ENCODE measurements around the gene ETV3. TPM values are rescaled to one million over a fixed set of nuclear protein-coding genes. Genes with fewer than 3 reads are reported as not detected.

Gene ETV3
- total and polyA plus RNA-seq, 12 donors = 3.7 to 27.5 (median 20.1) TPM

DNA sequence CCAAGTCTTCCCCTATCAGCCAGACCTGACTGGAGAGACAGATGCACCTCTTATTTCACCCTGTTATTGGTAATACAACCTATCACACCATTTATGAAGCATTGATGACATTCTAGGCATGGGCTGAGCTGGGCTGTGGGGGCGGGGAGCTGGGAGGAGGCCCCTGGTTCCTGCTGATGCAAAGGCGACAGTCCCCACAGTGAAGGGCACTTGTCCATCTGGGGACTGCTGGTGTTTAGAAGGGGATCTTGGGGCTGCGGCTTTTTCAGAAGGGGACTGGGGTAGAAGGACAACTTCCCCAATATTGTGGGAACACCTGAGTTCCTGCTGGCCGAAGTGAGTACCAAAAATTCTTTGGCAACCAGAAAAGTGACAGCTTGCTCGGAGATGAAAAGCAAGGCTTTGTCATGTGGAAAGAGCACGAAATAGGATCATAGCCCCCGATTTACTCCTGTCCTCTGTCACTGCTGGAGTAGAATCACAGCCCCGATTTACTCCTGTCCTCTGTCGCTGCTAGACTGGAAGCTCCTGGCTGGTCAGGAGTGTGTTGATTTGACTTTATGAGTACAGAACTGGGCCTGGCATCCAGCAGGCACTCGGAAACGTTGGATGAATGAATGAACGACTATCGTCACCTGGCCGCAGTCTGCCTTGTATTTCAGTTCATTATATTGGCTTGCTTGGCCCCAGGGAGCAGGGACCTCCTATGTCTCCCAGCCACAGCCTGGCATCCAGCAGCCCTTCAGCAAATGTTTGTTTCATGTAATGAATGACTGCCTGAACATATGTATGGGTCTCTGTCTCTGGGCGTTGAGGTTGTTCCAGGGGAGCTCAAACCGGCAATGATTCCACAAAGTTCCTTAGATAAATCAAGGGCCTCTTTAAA lies 22.1 kb downstream of the ETV3 start:
- H3K36me3 ChIP-seq = peaks cover 0 to 1% (median 0%) of the 10 kb centered on the region in 9 donors
- peaks cover 0 to 14% (median 0%) of the 10 kb centered on the region in 9 donors for H3K4me1 ChIP-seq
- intact Hi-C loops (cut with DNase I) = no loop called here
- ATAC-seq (no peak), DNase-seq (no peak)
- H3K27ac ChIP-seq = no peak overlapping the region
- 68 to 69% methylated on average over 16 of the region's 16 CpGs for WGBS, 2 donors
- H3K27me3 ChIP-seq = peaks cover 0 to 37% (median 25%) of the 10 kb centered on the region in 7 donors
- H3K9me3 ChIP-seq = no peaks in the 10 kb centered on the region
- H3K4me3 ChIP-seq = no peak overlapping the region
- TF ChIP-seq CTCF (IDR thresholded peaks at IDR 0.05) = no peak

DNA sequence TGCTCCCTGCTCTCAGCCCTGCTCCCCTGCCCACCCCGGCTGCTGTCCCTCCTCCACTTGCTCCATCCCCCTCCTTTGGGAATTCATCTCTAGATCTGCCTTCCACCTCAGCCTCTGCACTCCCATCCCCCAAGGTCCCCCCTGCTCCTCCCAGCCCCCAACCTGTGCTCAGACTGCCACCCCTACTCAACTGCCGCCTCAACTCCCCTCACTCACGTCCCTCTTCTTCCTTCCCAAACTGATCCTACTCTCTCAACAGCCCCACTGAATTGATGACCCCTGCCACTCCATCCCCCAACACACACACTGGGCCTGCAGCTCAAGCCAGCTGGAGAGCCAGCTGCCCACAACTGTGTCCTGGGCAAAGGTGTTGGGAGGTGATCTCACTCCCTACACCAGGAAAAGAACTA lies 22.8 kb downstream of the ETV3 start:
- DNase-seq = no peak
- Histone ChIP-seq H3K4me1 (peaks cover 0 to 14% (median 0%) of the 10 kb centered on the region in 9 donors), H3K4me3 (no peak overlapping the region), H3K27ac (no peak overlapping the region), H3K27me3 (peaks cover 0 to 39% (median 30%) of the 10 kb centered on the region in 7 donors), H3K36me3 (no peaks in the 10 kb centered on the region), H3K9me3 (no peaks in the 10 kb centered on the region)
- no peak for ATAC-seq
- intact Hi-C loops (cut with DNase I) = no loop called here
- TF ChIP-seq CTCF (IDR thresholded peaks at IDR 0.05) = no peak
- 72 to 85% methylated on average over 3 of the region's 3 CpGs for WGBS, 2 donors

DNA sequence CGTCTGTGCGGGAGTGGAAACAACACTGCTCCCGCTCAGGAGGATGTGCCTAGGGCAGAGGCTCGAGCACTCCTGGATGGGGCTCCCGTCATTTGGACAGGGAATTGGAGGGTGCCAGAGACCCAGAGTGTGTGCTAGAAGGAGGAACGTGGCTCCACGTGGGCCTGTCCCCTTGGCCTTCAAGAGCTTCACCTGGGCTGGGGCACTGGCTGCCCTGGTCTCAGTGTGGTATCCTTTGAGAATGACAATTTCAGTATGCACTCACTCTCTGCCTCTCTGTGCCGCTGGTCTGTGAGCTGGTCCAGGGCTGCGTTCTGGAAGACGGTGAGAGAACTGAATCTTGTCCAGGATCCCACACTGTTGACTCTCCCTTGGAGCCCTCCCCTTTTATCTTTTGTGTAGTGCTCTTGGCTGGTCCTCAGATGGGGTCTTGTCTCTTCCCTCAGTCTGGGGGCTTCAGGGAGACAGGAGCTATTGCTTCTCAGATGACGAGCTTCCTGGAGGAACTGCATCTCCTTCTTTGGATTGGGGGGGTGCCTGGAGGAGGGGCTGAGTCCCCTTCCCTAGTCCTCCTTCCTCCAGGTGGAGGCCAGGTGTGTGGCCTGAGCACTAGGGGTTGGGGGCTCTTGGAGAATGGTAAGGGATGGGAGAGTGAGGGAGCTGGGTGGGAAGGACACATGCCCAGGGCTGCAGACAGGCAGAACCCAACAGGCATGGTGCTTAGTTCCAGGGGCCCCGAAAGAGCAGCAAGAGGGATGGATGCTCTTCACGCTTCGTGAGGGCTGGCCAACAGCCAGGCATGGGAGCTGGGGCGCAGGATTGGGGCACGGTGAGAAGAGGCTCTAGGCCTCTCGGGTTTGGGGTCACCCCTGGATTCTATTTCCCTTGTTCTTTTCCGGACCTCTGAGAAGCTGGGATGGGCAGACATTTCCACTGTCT lies 23.7 kb downstream of the ETV3 start:
- no peak for ATAC-seq
- H3K4me3 ChIP-seq = no peak overlapping the region
- no peak for DNase-seq
- TF ChIP-seq CTCF (IDR thresholded peaks at IDR 0.05) = no peak
- peaks cover 0 to 48% (median 33%) of the 10 kb centered on the region in 7 donors for H3K27me3 ChIP-seq
- H3K4me1 ChIP-seq = peaks cover 0 to 14% (median 0%) of the 10 kb centered on the region in 9 donors
- WGBS, 2 donors = 78 to 80% methylated on average over 18 of the region's 18 CpGs
- intact Hi-C loops (cut with DNase I) = no loop called here
- no peaks in the 10 kb centered on the region for H3K9me3 ChIP-seq
- H3K27ac ChIP-seq = no peak overlapping the region
- H3K36me3 ChIP-seq = no peaks in the 10 kb centered on the region

GRCh38 chr1:157113631-157114030 lies 24.6 kb downstream of the ETV3 start:
- peaks cover 0 to 14% (median 0%) of the 10 kb centered on the region in 9 donors for H3K4me1 ChIP-seq
- ATAC-seq (no peak), DNase-seq (no peak)
- intact Hi-C loops (cut with DNase I) = no loop called here
- 69 to 74% methylated on average over 3 of the region's 3 CpGs for WGBS, 2 donors
- no peak overlapping the region for H3K27ac ChIP-seq
- no peaks in the 10 kb centered on the region for H3K9me3 ChIP-seq
- no peak for TF ChIP-seq CTCF (IDR thresholded peaks at IDR 0.05)
- no peaks in the 10 kb centered on the region for H3K36me3 ChIP-seq
- peaks cover 0 to 56% (median 41%) of the 10 kb centered on the region in 7 donors for H3K27me3 ChIP-seq
- H3K4me3 ChIP-seq = no peak overlapping the region

Data from heart right ventricle (tissue), 16 donors.